OCI-LY3 (cell line): Measurements from ENCODE around the gene DENND1A.

Source experiments
- EZH2phosphoT487 ChIP-seq: fragments of 200-600 bp; shearing (Covaris generic); IDR thresholded peaks from 2 replicates; pipeline ENCODE4 v1.6.1; 2018; ENCODE audit warnings: antibody characterized with exemption, mixed run types, low read depth
- TF ChIP-seq, protein P1 (sequence below): fragments of 200-600, 300-600 bp; sonication (generic); IDR thresholded peaks from 2 replicates; pipeline ENCODE4 v1.5.1; 2014; ENCODE audit warnings: antibody characterized with exemption, low read length, low read depth

- TF ChIP-seq, protein P1, sequence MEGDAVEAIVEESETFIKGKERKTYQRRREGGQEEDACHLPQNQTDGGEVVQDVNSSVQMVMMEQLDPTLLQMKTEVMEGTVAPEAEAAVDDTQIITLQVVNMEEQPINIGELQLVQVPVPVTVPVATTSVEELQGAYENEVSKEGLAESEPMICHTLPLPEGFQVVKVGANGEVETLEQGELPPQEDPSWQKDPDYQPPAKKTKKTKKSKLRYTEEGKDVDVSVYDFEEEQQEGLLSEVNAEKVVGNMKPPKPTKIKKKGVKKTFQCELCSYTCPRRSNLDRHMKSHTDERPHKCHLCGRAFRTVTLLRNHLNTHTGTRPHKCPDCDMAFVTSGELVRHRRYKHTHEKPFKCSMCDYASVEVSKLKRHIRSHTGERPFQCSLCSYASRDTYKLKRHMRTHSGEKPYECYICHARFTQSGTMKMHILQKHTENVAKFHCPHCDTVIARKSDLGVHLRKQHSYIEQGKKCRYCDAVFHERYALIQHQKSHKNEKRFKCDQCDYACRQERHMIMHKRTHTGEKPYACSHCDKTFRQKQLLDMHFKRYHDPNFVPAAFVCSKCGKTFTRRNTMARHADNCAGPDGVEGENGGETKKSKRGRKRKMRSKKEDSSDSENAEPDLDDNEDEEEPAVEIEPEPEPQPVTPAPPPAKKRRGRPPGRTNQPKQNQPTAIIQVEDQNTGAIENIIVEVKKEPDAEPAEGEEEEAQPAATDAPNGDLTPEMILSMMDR = no peak
- TF ChIP-seq EZH2phosphoT487 = no peak
Measured at GRCh38 chr9:123525957-123526356, 404.0 kb downstream of the DENND1A start.
